Adrenal gland (tissue), 12 donors: ENCODE measurements around the gene CYBB. TPM values are rescaled to one million over a fixed set of nuclear protein-coding genes. Genes with fewer than 3 reads are reported as not detected.

Experiments used
- DNase-seq, 7 donors: peaks; one replicate each; pipeline ENCODE4 v3.0.0-alpha.2; 2019 to 2020
- H3K27ac ChIP-seq, 5 donors: fragments of 200-600 bp; sonication (generic) in 4 of 5; 1 replicate in 3 of 5; 2 replicates in 2 of 5; pipeline versions ENCODE4 v1.5.1 to v1.8.0; 2016 to 2020; ENCODE audit warnings: mild to moderate bottlenecking in 1 of 5
- H3K27me3 ChIP-seq: fragments of 200-600 bp; 2 replicates; pipeline ENCODE4 v1.8.0; 2021
- H3K36me3 ChIP-seq, 2 donors: fragments of 200-600 bp; replicated peaks in 1 of 2; 1 replicate in 1 of 2; 2 replicates in 1 of 2; pipeline versions ENCODE4 v1.5.1 to v1.8.0; 2018 to 2022
- H3K4me1 ChIP-seq, 2 donors: fragments of 200-600 bp; replicated peaks in 1 of 2; 1 replicate in 1 of 2; 2 replicates in 1 of 2; pipeline versions ENCODE4 v1.5.1 to v1.8.0; 2018 to 2021
- H3K4me3 ChIP-seq, 4 donors: fragments of 200-600 bp; sonication (generic) in 3 of 4; one replicate each; pipeline ENCODE4 v1.5.1; 2016 to 2018
- H3K9me3 ChIP-seq, 3 donors: fragments of 200-600 bp; sonication (generic) in 1 of 3; replicated peaks in 1 of 3; 1 replicate in 2 of 3; 2 replicates in 1 of 3; pipeline versions ENCODE4 v1.5.1 to v1.8.0; 2016 to 2021
- POLR2A ChIP-seq, 2 donors: fragments of 450-650 bp; IDR thresholded peaks; one replicate each; pipeline ENCODE4 v1.6.1; 2017; ENCODE audit warnings: antibody characterized with exemption in 2 of 2, mild to moderate bottlenecking in 2 of 2, moderate library complexity in 1 of 2
- WGBS, 4 donors: extraction: QIAGEN DNeasy Blood & Tissue Kit in 2 of 4; methylation state at CpG; one replicate each; pipeline versions ENCODE4 v1.1.5 to v1.1.7; 2013 to 2017; 5-methylcytosine and 5-hydroxymethylcytosine counted together
- intact Hi-C, 2 donors: fragments of 100-400 bp; cut with DNase I; formaldehyde crosslinking; loops; one replicate each; pipeline versions ENCODE4 v1.14.1 to v1.15.0; 2022 to 2023
- polyA plus RNA-seq, 3 donors: library from polyadenylated mRNA; stranded (reverse); fragments of 200-250 nt in 2 of 3; fragments of 350-450 nt in 1 of 3; fragmentation: Illumina TruSeq in 1 of 3; extraction: RNeasy Lipid Tissue Mini Kit (QIAGEN cat#74804) in 1 of 3; gene quantifications; one replicate each; pipeline ENCODE4 v1.2.3, GENCODE V29; 2013 to 2014
- total RNA-seq, 9 donors: library from RNA; depleted of rRNA in 4 of 9; stranded (reverse); fragments of >200 nt in 4 of 9; fragments of 120-200 nt in 1 of 9; fragmentation: NEBNext Ultra II Directional in 1 of 9; extraction: Animal tissue kit (Norgen Biotek cat#: 25700) in 1 of 9; gene quantifications; one replicate each; pipeline versions ENCODE4 v1.1.0 to v1.2.4, GENCODE V29; 2013 to 2023
- TF ChIP-seq, protein P1 (sequence below), 6 experiments: fragments of 450-650 bp in 4 of 6; fragments of 200-600 bp in 2 of 6; sonication (generic) in 1 of 6; IDR thresholded peaks; 1 replicate in 5 of 6; 2 replicates in 1 of 6; pipeline versions ENCODE4 v1.5.1 to v1.8.0; 2016 to 2021; ENCODE audit warnings: antibody characterized with exemption in 6 of 6, mild to moderate bottlenecking in 2 of 6, moderate library complexity in 1 of 6
- donor health status: healthy with polysubstance abuse.
- donor health status: Bipolar disorder and iron deficiency.
- donor health status: DM: yes; HTN: yes; CAD: no.
- donor health status: DM: no; HTN: no; CAD: no.
- donor health status: DM: no; HTN: no; CAD: no.
- donor health status: DM: yes; HTN: yes; CAD: no.

The CYBB gene
- total and polyA plus RNA-seq, 12 donors: 5.5 to 153 (median 56.9) TPM

DNA sequence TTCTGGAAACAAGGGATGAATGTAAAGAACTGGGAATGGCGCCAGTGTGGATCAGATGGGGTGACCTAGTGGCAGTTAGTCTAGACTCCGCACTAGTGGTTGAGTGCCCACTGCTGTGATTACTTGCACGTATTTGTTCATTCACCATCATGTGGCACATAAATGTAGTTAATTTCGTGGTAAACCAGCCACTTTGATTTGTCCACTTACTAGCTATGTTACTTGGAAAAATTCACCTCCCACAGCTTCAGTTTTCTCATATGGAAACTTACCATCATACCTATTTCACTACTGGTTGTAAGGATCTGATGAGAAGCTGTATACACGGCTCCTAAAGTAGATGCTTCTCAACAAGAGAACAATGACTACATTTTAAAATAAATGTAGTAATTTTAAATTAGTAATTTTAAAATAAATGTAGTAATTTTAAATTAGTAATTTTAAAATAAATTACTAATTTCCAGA lies 67.9 kb downstream of the CYBB start:
- Histone ChIP-seq H3K27me3 (no peaks in the 10 kb centered on the region), H3K9me3 (no peaks in the 10 kb centered on the region), H3K4me1 (peaks cover 0 to 4% of the 10 kb centered on the region in 2 donors), H3K36me3 (no peaks in the 10 kb centered on the region), H3K27ac (peak overlapping the region in 4 of 5 donors; percentile 82 to 93 (median 86)), H3K4me3 (peak overlapping the region in 2 of 4 donors; percentile 59 to 75)
- 16 to 37% (median 22%) methylated on average over 3 to 5 of the region's 5 CpGs for WGBS, 4 donors
- intact Hi-C loops: no loop called here
- TF ChIP-seq POLR2A (IDR thresholded peaks at IDR 0.05): no peak
- TF ChIP-seq, protein P1, sequence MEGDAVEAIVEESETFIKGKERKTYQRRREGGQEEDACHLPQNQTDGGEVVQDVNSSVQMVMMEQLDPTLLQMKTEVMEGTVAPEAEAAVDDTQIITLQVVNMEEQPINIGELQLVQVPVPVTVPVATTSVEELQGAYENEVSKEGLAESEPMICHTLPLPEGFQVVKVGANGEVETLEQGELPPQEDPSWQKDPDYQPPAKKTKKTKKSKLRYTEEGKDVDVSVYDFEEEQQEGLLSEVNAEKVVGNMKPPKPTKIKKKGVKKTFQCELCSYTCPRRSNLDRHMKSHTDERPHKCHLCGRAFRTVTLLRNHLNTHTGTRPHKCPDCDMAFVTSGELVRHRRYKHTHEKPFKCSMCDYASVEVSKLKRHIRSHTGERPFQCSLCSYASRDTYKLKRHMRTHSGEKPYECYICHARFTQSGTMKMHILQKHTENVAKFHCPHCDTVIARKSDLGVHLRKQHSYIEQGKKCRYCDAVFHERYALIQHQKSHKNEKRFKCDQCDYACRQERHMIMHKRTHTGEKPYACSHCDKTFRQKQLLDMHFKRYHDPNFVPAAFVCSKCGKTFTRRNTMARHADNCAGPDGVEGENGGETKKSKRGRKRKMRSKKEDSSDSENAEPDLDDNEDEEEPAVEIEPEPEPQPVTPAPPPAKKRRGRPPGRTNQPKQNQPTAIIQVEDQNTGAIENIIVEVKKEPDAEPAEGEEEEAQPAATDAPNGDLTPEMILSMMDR (IDR thresholded peaks at IDR 0.05): no peak
- no peak for DNase-seq

DNA sequence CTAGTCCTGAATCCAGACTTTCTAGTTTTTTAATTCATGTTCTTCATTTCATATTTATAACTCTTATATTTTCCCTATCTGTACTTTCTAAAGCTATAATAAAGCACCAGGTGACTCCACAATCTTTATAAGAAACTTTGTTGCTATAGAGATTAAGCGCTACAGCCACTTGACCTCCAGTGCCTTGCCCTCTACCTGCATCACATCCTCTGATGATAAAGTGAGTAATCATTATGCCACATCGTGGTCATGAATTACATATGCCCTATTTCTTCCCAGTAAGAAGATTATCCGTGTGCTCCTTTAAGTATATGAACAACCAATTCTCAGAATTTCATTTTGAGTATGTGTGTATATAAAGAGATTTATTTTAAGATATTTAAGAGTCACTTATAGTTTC lies 74.3 kb downstream of the CYBB start:
- no peak overlapping the region for H3K27ac ChIP-seq
- peaks cover 5% of the 10 kb centered on the region for H3K27me3 ChIP-seq
- H3K4me3 ChIP-seq: no peak overlapping the region
- intact Hi-C loops: no loop called here
- no peaks in the 10 kb centered on the region for H3K4me1 ChIP-seq
- no peaks in the 10 kb centered on the region for H3K9me3 ChIP-seq
- no peak for DNase-seq
- H3K36me3 ChIP-seq: no peaks in the 10 kb centered on the region
- TF ChIP-seq, protein P1 (IDR thresholded peaks at IDR 0.05): no peak
- TF ChIP-seq POLR2A (IDR thresholded peaks at IDR 0.05): no peak
- WGBS, 4 donors: 65 to 84% (median 69%) methylated on average over 3 of the region's 3 CpGs

DNA sequence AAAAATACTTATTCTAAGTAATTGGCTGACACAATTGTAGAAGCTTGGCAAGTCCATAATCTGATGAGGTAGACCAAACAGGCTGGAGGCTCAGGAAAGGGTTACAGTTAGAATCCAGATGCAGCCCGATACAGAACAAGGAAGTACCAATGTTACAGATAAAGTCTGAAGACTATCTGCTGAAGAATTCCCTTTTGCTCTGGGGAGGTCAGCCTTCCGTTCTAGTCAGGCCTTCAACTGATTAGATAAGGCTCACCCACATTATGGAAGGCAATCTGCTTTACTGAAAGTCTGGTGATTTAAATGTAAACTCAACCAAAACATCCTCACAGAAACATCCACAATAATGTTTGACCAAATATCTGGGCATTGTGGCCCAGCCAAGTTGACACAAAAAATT lies 74.9 kb downstream of the CYBB start:
- Histone ChIP-seq H3K9me3 (no peaks in the 10 kb centered on the region), H3K4me3 (no peak overlapping the region), H3K27ac (no peak overlapping the region), H3K36me3 (no peaks in the 10 kb centered on the region), H3K27me3 (peaks cover 5% of the 10 kb centered on the region), H3K4me1 (no peaks in the 10 kb centered on the region)
- 33 to 47% (median 40%) methylated on average over 2 of the region's 2 CpGs for WGBS, 4 donors
- TF ChIP-seq POLR2A (IDR thresholded peaks at IDR 0.05): no peak
- TF ChIP-seq, protein P1 (IDR thresholded peaks at IDR 0.05): no peak
- DNase-seq: no peak
- intact Hi-C loops: no loop called here

DNA sequence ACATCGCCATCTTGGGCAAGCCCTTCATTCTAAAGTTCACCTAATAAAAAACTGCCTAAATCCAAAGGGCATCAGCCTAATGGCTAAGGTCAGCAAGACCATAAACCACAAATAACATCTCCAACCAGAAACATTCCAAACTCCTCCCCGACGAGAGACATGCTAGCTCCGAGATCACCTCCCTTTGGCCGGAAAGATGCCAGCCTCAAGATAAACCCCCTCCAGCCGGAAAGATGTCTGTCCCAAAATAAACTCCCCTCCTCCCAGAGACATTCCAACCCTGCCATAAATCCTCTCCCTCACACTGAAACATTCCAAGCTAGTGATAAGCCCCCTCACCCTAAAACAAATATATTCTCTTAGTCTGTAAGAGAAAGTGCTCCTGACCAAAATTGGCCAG lies 80.9 kb downstream of the CYBB start:
- no peaks in the 10 kb centered on the region for H3K4me1 ChIP-seq
- H3K27ac ChIP-seq: no peak overlapping the region
- H3K36me3 ChIP-seq: no peaks in the 10 kb centered on the region
- H3K27me3 ChIP-seq: peaks cover 20% of the 10 kb centered on the region
- intact Hi-C loops: no loop called here
- no peaks in the 10 kb centered on the region for H3K9me3 ChIP-seq
- DNase-seq: no peak
- H3K4me3 ChIP-seq: no peak overlapping the region
- 52 to 74% (median 62%) methylated on average over 4 to 6 of the region's 6 CpGs for WGBS, 4 donors
- TF ChIP-seq POLR2A (IDR thresholded peaks at IDR 0.05): no peak
- TF ChIP-seq, protein P1 (IDR thresholded peaks at IDR 0.05): no peak
